HG03097 (cell line): ENCODE measurements around the gene EPYC.

ENCODE experiments used
- ATAC-seq: cut with Tn5 transposase; IDR thresholded peaks from one replicate; pipeline ENCODE4 v1.9.1; 2021; ENCODE audit not compliant: unreplicated experiment, low FRiP score

Gene EPYC

GRCh38 chr12:90915353-90915752 is 89.4 kb downstream of the EPYC start:
- ATAC-seq = no peak
